Activated naive CD4-positive, alpha-beta T cell treated with anti-CD3 and anti-CD28 coated beads, Interleukin-2, amount 10 ng/mL, durations not matched to agents 5 hours and 36 hours (primary cell): ENCODE data around the gene CNOT2. TPM values are rescaled to one million over a fixed set of nuclear protein-coding genes. Genes with fewer than 3 reads are reported as not detected.

Experiments used
- total RNA-seq, 2 experiments: library from RNA; stranded (reverse); gene quantifications; one replicate each; pipeline ENCODE4 v1.2.3, GENCODE V29; 2021

The CNOT2 gene, protein sequence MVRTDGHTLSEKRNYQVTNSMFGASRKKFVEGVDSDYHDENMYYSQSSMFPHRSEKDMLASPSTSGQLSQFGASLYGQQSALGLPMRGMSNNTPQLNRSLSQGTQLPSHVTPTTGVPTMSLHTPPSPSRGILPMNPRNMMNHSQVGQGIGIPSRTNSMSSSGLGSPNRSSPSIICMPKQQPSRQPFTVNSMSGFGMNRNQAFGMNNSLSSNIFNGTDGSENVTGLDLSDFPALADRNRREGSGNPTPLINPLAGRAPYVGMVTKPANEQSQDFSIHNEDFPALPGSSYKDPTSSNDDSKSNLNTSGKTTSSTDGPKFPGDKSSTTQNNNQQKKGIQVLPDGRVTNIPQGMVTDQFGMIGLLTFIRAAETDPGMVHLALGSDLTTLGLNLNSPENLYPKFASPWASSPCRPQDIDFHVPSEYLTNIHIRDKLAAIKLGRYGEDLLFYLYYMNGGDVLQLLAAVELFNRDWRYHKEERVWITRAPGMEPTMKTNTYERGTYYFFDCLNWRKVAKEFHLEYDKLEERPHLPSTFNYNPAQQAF
- total RNA-seq, result 10 to 100 TPM; 73.2 to 79.9 TPM

DNA sequence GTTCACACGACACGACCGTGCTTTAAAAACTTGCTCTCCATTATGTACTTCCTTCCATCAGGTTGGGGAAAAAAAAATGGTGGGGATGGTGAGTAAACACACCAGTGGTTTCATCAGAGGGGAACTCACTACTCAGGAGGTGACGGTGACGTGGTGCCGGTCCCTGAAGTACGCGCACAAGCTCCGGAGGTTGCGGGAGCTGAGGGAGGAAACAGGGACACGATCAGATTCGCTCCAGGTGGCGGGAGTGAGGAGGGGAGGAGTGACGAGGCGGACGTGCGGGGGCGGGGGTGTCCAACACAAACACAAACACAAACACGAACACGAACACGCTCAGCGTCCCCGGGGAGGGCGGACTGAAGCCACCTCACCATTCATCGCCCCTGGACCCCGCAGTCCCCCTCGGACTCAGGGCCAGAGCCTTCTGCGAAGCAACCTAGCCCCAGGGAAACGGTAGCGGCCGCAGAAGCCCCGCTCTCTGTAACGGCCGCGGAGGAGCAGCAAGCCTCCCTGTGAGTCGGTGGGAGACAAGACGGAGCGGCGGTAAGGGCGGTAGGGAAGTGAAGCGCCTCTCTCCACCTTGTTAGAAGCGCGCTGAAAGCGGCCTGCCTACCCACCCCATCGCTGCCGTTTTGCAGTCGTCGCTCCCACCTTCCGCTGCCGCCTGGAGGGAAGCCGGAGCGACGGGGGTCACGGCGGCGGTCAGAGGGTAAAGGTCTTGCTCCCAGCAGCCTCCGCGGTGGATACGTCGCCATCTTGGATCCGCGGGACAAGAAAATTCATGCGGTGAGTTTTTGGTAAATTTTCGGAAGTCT lies at the start of gene CNOT2:
Gene CNOT2 (plus strand): TSS at position 739 of the 815 bp plus-strand sequence. CDS start 34,794 bp downstream, outside the sequence.

GRCh38 chr12:70365648-70366518 lies 122.7 kb downstream of the CNOT2 start, which contains the start of gene KCNMB4:
Gene KCNMB4 (plus strand): TSS chr12:70366290. CDS start chr12:70366735, 445 bp downstream.

Other genes starting within 250 kb of the CNOT2 start
- gene KCNMB4, start 122.9 kb downstream of the CNOT2 start, total RNA-seq, result under 1 TPM; 0.76 to 0.91 TPM